NCI-H2227 (cell line): Measurements from ENCODE around the gene SMC3.

Source experiments
- DNase-seq: peaks from one replicate; lab custom pipeline; 2025; ENCODE audit not compliant: unreplicated experiment; lab: John Stamatoyannopoulos, UW

The SMC3 gene

GRCh38 chr10:110544958-110545537 is 22.4 kb upstream of the SMC3 start:
- no peak for DNase-seq

DNA sequence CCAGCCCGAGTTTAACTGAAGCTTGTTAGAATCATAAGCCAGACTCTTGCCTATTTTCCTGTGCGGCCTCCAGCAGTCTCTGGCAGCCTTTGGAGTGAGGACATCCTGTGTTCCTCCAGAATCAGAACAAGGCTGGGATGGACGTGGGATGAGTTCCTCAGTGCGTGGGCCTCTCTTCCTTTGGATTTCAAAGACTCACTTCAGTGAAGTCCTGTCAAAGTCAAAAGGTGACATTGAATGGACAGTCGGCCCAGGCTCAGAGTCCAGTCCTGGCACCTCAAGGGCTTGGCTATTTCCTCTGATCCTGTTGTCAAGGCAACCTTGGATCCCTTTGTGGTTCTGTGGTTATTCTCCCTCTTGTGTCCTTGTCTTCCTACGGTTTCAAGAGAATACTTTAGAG is 21.4 kb upstream of the SMC3 start:
- DNase-seq: no peak

GRCh38 chr10:110546499-110547110 is 20.9 kb upstream of the SMC3 start:
- DNase-seq: no peak

GRCh38 chr10:110547139-110547761 is 20.2 kb upstream of the SMC3 start:
- peak; percentile 76 for DNase-seq

GRCh38 chr10:110548002-110548401 is 19.5 kb upstream of the SMC3 start:
- no peak for DNase-seq

DNA sequence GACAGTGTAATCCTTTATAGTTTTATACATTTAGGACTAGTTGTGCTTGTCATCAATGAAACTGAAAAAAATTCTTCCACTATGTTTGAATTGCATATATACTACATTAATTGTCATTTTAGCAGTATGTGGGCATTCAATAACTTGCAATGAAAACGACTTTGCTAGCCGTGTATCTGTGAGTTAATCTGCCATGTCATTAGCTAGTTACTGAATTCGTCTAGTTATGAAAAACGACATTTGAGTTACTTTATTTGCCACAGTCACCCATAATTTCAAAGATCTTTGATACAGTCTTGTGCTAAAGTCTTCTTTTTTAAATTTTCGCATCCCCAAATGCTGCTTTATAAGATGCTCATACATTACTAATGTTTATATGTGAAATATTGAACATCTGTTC is 18.3 kb upstream of the SMC3 start:
- DNase-seq: no peak

DNA sequence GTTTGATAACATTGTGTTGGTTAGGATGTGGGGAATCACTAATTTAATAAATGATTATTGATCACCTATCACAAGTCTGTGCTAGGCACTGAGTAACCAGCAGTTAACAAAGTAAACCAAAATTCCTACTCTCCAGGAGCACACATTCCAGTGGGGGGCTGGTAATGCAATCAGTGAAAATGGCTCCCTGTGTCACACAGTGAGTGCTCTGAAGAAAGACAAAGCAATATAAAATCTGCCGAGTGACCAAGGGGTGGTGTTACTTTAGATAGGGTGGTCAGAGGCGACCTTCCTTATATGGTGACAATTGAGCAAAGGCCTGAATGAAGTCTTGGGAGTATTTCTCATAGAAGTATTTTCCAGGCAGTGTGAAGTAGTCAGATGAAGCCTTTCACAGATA is 13.6 kb upstream of the SMC3 start:
- DNase-seq: no peak

DNA sequence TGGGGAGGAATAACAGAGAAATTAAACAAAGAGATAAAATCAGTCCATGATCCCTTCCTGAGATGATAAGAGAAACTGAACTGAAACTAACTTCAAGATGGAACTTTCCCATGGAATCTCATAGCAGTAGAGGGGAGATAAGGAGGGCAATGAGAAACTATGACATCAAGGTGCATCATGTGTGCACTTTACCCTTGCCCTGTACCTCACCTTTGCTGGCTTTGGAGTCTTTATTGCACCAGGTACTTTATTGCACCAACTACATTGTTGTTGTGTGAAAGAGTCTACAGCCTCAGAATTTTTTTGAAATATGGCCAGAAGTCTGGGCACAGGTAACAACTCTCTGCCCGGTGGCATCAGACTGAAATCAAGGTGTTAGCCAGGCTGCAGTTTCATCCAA is 11.2 kb upstream of the SMC3 start:
- DNase-seq: no peak

DNA sequence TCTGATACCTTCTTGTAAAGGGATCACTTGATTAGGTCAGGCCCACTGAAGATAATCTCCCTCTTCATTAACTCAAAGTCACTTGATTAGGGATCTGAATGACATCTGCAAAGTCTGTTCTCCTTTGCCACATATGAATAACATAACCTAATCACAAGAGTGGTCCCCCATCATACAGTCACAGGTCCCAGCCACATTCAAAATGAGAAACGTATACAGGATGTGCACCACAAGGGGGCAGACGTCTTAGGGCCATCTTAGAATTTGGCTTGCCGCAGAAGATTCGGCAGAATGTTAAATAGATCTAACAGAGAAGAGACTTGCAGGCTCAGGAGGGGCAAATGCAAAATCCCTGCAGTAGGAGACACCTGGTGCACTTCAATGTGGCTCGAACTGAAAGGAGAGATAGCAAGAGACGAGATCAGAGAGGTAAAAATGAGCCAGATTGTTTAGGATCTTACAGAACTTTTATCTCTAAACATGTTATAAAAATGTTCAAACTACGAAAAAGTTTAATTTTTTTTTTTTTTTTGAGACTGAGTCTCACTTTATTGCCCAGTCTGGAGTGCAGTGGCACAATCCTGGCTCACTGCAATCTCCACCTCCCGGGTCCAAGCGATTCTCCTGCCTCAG is 10.4 kb upstream of the SMC3 start:
- peak; percentile 53 for DNase-seq

DNA sequence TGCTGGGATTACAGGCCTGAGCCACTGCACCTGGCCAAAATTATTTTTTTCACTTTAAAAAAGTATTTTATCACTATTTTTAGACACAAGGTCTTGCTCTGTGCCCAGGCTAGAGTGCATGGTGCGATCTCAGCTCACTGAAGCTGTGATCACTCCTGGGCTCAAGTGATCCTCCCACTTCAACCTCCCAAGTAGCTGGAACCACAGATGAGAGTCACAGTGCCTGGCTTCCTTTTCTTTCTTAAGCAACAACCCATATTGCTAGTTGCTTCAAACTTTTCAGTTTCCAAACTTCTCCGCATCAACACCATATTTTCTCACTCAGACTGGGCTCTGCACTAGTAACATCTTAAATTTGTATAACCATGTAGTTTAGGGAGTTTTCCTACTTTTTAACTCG is 9.5 kb upstream of the SMC3 start:
- no peak for DNase-seq

- no peak for DNase-seq
Observed at GRCh38 chr10:110560012-110560411, 7.5 kb upstream of the SMC3 start.

- no peak for DNase-seq
Observed at GRCh38 chr10:110561292-110561691, 6.2 kb upstream of the SMC3 start.

- no peak for DNase-seq
Observed at GRCh38 chr10:110562348-110562747, 5.1 kb upstream of the SMC3 start.

DNA sequence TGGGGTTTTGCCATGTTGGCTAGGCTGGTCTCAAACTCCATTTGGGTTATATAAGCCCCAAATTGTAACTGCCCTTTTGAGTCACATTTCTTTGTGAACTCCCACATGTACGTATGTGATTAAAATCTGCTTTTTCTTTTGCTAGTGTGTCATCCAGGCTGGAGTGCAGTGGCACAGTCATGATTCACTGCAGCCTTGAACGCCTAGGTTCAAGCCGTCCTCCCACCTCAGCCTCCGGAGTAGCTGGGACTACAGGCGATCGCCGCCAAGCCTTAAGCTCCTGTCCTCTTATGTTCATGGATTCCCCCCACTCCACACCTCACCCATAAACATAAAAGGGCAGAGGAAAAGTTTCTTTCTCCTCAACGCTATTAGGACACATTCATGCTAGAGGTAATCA is 4.4 kb upstream of the SMC3 start:
- DNase-seq: no peak

DNA sequence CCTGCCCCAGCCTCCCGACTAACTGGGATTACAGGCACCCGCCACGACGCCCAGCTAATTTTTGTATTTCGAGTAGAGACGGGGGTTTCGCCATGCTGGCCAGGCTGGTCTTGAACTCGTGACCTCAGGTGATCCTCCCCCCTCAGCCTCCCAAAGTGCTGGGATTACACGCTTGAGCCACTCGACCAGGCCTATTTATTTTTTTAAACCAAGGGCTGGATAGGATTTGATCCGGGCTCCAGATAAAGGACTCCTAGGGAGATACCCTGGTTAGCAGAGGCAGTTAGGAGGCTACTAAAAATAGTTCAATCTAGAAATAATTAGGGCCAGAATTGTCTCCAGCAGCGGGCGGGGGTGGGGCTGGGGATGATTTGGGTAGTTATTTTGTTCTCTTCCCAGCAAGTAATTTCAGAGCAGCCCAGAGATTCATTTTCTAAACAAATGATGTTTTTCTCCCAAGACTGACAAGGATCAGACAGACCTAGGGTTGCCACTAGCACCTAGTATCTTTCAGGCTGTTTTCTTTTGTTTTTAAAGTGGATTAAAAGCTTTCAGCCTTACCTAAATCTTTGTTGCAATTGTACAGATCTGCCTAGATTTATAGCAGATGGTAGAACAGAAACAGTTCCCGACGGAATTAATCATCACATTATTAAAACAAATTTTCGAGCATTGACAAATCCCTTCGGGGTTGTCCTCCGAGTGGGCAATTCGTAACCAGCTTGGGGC is 859 bp upstream of the SMC3 start:
- peak; percentile 18 for DNase-seq

DNA sequence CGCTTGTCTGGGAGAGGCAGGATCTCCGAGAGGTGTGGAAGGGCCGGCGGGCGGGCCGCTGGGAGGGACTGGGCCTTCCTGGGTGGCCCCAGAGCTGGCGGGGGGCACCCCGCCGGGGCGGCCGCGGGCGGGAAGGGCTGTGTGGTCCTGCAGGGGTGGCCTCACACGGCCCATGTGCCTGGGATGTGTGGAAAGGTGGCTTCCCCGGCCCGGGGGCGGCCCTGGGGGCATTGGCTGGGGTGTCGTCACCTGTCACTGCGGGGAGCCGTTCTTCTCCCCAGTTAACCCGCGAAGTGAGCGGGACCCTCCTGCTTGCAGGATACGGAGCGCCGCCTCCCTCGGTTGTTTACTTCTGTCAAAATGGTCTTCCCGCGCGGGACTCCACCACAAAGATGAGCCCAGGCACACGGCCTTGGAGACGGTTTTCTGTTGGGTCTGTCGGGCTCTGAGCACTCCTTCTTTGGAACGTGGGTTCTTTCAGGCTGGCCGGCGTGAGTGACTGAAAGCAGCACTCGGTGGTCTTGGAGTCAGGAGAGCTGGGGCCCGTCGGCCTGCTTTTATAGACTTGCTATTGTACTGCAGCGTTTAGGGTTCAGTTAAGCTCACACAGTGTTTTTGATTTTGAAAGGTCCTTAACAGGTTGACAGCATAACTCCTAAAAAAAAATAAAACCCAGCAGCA is 700 bp downstream of the SMC3 start:
- peak; percentile 36 for DNase-seq

- DNase-seq: no peak
Observed at GRCh38 chr10:110569122-110569521, 1.6 kb downstream of the SMC3 start.

DNA sequence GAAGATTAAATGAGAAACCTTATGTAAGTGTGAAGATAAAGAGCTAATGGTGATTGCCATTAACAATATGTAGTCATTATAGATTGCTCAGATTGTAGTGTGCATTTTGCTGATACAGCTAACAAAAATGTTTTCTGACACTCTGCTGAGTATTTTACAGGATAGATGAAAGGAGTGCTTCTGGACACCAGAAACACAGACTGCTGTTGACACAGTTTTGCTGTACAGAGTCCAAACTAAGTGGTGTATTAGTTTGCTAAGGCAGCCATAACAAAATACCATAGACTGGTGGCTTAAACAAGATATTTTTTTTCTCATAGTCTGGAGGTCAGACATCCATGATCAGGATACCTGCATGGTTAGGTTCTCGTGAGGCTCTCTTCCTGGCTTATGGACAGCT is 2.2 kb downstream of the SMC3 start:
- no peak for DNase-seq

- DNase-seq: no peak
Observed at GRCh38 chr10:110571093-110571743, 3.7 kb downstream of the SMC3 start.

DNA sequence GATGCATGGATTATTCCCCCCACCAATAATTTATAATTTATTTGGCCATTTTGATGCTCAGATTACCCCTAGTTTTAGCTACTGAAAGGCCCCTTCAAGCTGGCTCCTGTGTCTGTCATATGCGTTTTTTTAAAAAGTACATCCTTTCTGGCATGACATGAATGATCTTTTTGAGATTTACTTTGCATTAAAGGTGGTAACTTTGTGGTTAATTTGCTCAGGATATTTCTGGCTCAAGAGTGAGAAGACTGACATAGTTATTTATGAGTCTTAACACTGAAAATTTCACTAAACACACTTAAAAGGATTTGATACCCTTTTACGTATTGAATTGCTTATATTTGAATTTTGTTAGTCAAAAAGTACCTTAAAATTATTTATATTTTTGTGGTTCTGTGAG is 5.4 kb downstream of the SMC3 start:
- no peak for DNase-seq

GRCh38 chr10:110574420-110574819 is 6.9 kb downstream of the SMC3 start:
- no peak for DNase-seq
